ENCODE data around the gene TSFM. TPM values are rescaled to one million over a fixed set of nuclear protein-coding genes. Genes with fewer than 3 reads are reported as not detected.

Gene TSFM
- total and polyA plus RNA-seq, 8 donors: 7.2 to 16.7 (median 13.5) TPM

- Histone ChIP-seq H3K27me3 (no peaks in the 10 kb centered on the region), H3K36me3 (no peaks in the 10 kb centered on the region), H3K27ac (peak overlapping the region in 2 of 4 donors; percentile 5 to 63), H3K9me3 (no peaks in the 10 kb centered on the region), H3K4me1 (peaks cover 71 to 95% (median 91%) of the 10 kb centered on the region in 3 donors), H3K4me3 (no peak overlapping the region)
- DNase-seq (no peak), FAIRE-seq (no peak), ATAC-seq (no peak)
- intact Hi-C loops (cut with DNase I): no loop called here
- TF ChIP-seq, protein P1, sequence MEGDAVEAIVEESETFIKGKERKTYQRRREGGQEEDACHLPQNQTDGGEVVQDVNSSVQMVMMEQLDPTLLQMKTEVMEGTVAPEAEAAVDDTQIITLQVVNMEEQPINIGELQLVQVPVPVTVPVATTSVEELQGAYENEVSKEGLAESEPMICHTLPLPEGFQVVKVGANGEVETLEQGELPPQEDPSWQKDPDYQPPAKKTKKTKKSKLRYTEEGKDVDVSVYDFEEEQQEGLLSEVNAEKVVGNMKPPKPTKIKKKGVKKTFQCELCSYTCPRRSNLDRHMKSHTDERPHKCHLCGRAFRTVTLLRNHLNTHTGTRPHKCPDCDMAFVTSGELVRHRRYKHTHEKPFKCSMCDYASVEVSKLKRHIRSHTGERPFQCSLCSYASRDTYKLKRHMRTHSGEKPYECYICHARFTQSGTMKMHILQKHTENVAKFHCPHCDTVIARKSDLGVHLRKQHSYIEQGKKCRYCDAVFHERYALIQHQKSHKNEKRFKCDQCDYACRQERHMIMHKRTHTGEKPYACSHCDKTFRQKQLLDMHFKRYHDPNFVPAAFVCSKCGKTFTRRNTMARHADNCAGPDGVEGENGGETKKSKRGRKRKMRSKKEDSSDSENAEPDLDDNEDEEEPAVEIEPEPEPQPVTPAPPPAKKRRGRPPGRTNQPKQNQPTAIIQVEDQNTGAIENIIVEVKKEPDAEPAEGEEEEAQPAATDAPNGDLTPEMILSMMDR (IDR thresholded peaks at IDR 0.05): no peak
- WGBS, 2 donors: 63 to 64% methylated on average over 9 of the region's 9 CpGs
Observed at GRCh38 chr12:57835366-57836288, 53.0 kb downstream of the TSFM start.

DNA sequence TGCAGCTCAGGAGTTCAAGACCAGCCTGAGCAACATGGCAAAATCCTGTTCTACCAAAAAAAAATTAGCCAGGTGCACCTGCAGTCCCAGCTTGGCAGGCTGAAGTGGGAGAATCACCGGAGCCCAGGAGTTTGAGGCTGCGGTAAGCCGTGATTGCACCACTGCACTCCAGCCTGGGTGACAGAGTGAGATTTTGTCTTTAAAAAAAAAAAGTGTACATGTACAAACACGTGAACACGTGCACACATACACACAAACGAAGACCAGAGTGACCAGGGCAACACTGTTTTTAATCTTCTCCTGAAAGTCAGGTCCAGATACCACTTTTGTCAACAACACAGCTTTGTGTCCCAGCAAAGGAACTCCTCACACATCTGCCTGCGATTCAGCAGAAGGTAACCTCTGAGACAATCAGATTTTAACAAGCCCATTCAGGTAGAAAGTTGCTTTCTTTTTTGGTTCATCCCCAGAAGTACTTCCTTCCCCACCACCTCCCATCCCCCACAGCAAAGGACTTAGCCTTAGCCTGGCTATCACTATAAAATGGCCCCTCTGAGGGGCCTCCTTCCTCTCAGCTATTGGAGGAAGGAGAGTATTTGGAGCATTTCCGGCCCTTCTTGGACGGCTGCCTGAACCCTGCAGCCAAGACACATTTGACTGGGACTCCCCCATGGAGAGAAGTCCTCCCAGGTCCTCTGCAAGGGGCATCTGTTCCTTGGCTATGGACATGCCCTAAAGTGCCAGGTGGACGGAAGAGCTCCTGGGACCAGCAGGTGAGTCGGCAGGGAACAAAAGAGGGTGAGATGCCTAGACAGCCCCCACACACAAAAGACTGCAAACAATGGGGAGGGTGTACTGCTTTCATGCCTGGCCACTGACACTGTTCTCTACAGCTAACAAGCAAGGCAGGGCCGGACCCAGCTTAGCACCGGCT is 54.1 kb downstream of the TSFM start:
- FAIRE-seq (no peak), DNase-seq (peak in 2 of 6 donors; percentile 48 to 58), ATAC-seq (peak in 3 of 4 donors; percentile 31 to 42 (median 40))
- intact Hi-C loops (cut with DNase I): no loop called here
- peaks cover 76 to 96% (median 96%) of the 10 kb centered on the region in 3 donors for H3K4me1 ChIP-seq
- no peaks in the 10 kb centered on the region for H3K36me3 ChIP-seq
- 7 to 8% methylated on average over 13 of the region's 13 CpGs for WGBS, 2 donors
- no peaks in the 10 kb centered on the region for H3K9me3 ChIP-seq
- H3K27me3 ChIP-seq: no peaks in the 10 kb centered on the region
- TF ChIP-seq, protein P1 (IDR thresholded peaks at IDR 0.05): no peak
- peak overlapping the region in 2 of 4 donors; percentile 5 to 63 for H3K27ac ChIP-seq
- peak overlapping the region in 1 of 4 donors; percentile 22 for H3K4me3 ChIP-seq

DNA sequence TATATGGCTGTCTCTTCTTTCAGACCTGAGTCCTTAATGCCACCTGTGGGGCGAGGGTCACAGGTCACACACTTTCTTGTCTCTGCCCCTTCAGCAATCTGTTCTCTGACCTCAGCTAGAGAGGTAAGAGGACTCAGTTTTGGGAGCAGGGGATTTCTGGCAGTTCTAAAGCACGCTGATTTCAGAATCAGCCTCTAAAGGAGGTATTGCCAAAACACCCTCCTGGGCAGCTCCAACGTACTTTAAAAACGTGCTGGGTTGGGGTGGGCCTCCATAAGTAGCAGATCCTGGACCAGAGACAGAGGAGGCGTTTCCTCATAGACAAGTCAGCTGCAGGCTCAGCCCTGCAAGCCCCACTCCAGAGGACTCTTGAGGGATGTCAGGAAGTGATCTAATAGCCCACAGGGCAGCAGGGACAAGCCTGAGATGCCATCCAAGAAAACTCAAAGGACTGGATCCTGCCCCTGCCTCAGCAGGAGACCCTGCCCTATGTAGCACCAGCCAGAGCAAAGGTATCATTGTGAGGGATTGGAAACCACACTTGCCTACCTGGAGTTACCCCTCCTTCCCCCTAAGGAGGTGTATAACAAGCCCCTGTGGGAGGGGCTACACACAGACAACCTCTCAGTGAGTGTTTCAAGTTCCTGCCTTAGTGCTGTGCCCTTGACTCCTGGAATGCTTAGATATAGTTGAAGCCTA is 55.4 kb downstream of the TSFM start:
- TF ChIP-seq, protein P1 (IDR thresholded peaks at IDR 0.05): no peak
- Histone ChIP-seq H3K27ac (peak overlapping the region in 1 of 4 donors; percentile 20), H3K4me3 (no peak overlapping the region), H3K36me3 (no peaks in the 10 kb centered on the region), H3K27me3 (no peaks in the 10 kb centered on the region), H3K4me1 (peaks cover 80 to 99% (median 96%) of the 10 kb centered on the region in 3 donors), H3K9me3 (no peaks in the 10 kb centered on the region)
- 36 to 38% methylated on average over 5 of the region's 5 CpGs for WGBS, 2 donors
- FAIRE-seq (no peak), ATAC-seq (peak in 1 of 4 donors; percentile 8), DNase-seq (no peak)
- intact Hi-C loops (cut with DNase I): no loop called here

DNA sequence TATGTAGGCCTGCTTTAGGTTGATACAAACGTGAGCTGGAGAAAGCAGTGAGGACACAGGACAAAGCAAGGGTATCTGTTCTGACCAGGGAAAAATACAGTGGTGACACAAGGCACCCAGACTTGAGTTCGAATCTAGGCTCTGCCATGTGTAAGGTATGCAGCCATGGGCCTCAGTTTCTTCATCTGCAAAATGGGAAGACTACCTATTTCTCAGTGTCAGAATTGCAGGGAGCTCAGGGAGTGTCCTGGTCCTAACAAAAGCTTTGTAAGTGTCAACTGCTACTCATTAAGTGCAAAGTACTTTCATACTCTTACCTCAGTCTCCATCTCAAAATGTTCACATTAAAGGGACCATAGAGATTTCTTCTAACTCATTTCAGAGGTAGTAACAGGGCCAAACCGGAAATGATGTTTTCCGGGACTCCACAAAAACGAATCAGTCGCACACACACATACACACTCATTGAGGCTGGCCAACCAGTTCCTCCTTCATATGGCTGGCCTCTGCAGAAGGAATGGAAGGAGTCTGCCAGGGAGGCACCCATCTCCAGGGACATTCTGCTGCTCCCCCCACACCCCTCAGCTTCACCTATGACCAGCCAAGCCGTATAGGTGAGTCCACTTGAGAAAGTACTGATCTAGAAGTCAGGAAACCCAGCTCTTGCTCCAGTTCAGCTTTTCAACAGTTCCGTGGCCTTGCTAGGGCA is 56.2 kb downstream of the TSFM start:
- TF ChIP-seq, protein P1 (IDR thresholded peaks at IDR 0.05): no peak
- Histone ChIP-seq H3K9me3 (no peaks in the 10 kb centered on the region), H3K4me3 (no peak overlapping the region), H3K36me3 (no peaks in the 10 kb centered on the region), H3K27ac (peak overlapping the region in 1 of 4 donors; percentile 20), H3K4me1 (peaks cover 84 to 99% (median 96%) of the 10 kb centered on the region in 3 donors), H3K27me3 (no peaks in the 10 kb centered on the region)
- DNase-seq (no peak), FAIRE-seq (no peak), ATAC-seq (no peak)
- WGBS, 2 donors: 45 to 60% methylated on average over 8 of the region's 8 CpGs
- intact Hi-C loops (cut with DNase I): no loop called here

Measured in pancreas (tissue), 10 donors.